ENCODE data around the gene SLC35D1.
"Not testable (repeated sequence)": the region's sequence is repeated elsewhere in the genome, so short reads cannot be mapped to it uniquely, and the experiment has no call there.

Gene SLC35D1

GRCh38 chr1:67085326-67085725, 31.4 kb upstream of the SLC35D1 start:
- DNase-seq (ENCODE audit: low read depth) = no peak
- no peak overlapping the region for H3K4me3 ChIP-seq (ENCODE audit: low read length)
- TF ChIP-seq CTCF (conservative IDR thresholded peaks at IDR 0.05; ENCODE audit: low read length) = no peak

GRCh38 chr1:67084765-67085318, 30.9 kb upstream of the SLC35D1 start:
- DNase-seq (ENCODE audit: low read depth) = no peak
- TF ChIP-seq CTCF (conservative IDR thresholded peaks at IDR 0.05; ENCODE audit: low read length) = no peak
- H3K4me3 ChIP-seq (ENCODE audit: low read length) = no peak overlapping the region

- DNase-seq (ENCODE audit: low read depth) = no peak
- no peak for TF ChIP-seq CTCF (conservative IDR thresholded peaks at IDR 0.05; ENCODE audit: low read length)
- H3K4me3 ChIP-seq (ENCODE audit: low read length) = no peak overlapping the region
Observed at GRCh38 chr1:67078291-67078690, 24.3 kb upstream of the SLC35D1 start.

GRCh38 chr1:67077593-67077992, 23.6 kb upstream of the SLC35D1 start:
- no peak for DNase-seq (ENCODE audit: low read depth)
- no peak overlapping the region for H3K4me3 ChIP-seq (ENCODE audit: low read length)
- no peak for TF ChIP-seq CTCF (conservative IDR thresholded peaks at IDR 0.05; ENCODE audit: low read length)

GRCh38 chr1:67072749-67073148, 18.8 kb upstream of the SLC35D1 start:
- no peak overlapping the region for H3K4me3 ChIP-seq (ENCODE audit: low read length)
- no peak for DNase-seq (ENCODE audit: low read depth)
- TF ChIP-seq CTCF (conservative IDR thresholded peaks at IDR 0.05; ENCODE audit: low read length) = no peak

- not testable (repeated sequence) for DNase-seq (ENCODE audit: low read depth); H3K4me3 ChIP-seq (ENCODE audit: low read length)
Observed at GRCh38 chr1:67067655-67068054, 13.7 kb upstream of the SLC35D1 start.

GRCh38 chr1:67062412-67062811, 8.5 kb upstream of the SLC35D1 start:
- H3K4me3 ChIP-seq (ENCODE audit: low read length) = no peak overlapping the region
- no peak for TF ChIP-seq CTCF (conservative IDR thresholded peaks at IDR 0.05; ENCODE audit: low read length)
- no peak for DNase-seq (ENCODE audit: low read depth)

- no peak overlapping the region for H3K4me3 ChIP-seq (ENCODE audit: low read length)
- TF ChIP-seq CTCF (conservative IDR thresholded peaks at IDR 0.05; ENCODE audit: low read length) = no peak
- DNase-seq (ENCODE audit: low read depth) = no peak
Observed at GRCh38 chr1:67061266-67061665, 7.3 kb upstream of the SLC35D1 start.
